ENCODE data around the gene BRD3OS.

The BRD3OS gene

DNA sequence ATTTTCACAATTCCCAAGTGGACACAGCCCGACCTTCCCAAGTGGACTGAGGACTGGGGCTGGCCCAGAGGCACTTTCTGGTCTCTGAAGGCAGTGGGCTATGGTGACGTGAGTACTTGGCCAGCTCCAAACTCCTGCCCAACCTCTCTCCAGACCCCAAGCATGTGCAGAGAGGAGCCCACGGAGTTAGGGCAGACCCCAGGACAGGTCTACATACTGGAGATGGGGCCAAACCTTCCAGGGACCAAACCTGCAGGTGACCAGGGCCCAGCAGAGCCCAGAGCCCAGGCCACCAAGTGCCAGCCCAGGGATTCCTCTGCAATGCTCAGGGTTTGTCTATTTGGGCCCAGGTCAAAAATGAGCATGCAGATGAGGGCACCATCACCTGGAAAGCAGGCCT, 27.2 kb downstream of the BRD3OS start:
- no peak for DNase-seq (ENCODE audit: low read depth)

- DNase-seq (ENCODE audit: low read depth), result no peak
These were observed 27.7 kb downstream of the BRD3OS start for GRCh38 chr9:134052941-134053340.

GRCh38 chr9:134053401-134053871, 28.2 kb downstream of the BRD3OS start:
- DNase-seq (ENCODE audit: low read depth), result no peak

- no peak for DNase-seq (ENCODE audit: low read depth)
These were observed 28.9 kb downstream of the BRD3OS start for GRCh38 chr9:134053941-134054761.

DNA sequence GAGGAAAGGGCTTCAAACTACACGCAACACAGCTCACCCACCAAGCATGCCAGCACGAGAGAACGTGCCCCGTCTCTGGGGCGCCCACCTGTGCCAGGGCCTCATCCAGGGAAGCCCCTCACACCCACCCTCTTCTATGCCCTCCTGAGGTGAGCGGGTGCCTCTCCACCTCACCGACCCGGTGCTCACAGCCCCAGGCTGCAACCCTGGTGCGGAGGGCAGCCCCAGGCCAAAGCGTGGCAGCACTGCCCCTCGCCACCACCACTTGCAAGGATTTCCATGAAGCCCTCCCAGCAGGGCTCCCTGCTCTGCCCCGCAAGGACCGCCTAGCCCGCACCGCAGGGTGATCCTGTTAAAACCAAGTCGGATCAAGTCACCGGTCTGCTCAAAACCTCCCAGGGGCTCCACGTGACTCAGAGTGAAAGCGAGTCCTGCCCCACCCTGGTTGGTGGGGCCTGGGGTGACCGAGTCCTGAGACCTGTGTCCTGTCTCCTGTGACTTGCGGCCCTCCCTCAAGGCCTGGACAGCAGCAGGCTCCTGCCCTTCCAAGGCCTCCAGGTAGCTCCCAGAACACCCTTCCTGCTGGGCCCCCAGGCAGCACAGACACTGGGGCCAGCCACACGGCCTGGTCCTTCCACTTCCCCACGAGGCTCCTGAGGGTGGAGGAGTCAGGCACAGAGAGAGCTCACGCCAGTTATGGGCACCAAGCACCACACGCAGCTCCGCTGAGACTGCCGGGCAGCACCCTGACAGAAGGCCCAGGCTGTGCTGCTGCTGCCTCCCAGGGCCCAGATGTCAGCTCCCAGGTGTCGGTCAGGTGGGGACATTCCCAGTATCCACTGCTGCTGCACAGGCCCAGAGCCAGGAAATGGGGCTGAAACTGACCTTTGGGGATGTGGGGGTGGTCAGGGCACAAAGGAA, 29.9 kb downstream of the BRD3OS start:
- no peak for DNase-seq (ENCODE audit: low read depth)

DNA sequence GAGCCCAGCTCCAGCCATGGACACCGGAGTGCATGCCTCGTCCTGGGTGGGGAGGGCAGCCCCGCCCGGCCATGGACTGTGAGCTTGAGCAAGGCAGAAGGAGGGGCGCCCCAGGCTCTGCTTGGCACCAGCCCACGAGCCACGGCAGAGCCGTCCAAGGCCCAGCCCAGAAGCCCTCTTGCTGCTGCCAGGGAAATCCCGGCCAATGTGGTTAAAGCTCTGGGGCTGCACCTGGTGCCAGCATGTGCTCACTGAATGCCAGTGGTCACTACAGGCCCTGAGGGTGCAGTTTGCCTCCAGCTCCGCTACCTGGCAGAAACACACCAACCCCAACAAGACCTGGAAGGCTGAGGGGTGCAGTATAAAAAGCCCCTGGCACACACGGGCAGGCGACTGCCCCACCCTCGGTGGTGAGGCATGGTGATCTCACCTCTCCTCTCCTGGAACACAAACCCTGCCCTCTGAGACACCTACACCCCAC, 30.7 kb downstream of the BRD3OS start:
- no peak for DNase-seq (ENCODE audit: low read depth)

DNA sequence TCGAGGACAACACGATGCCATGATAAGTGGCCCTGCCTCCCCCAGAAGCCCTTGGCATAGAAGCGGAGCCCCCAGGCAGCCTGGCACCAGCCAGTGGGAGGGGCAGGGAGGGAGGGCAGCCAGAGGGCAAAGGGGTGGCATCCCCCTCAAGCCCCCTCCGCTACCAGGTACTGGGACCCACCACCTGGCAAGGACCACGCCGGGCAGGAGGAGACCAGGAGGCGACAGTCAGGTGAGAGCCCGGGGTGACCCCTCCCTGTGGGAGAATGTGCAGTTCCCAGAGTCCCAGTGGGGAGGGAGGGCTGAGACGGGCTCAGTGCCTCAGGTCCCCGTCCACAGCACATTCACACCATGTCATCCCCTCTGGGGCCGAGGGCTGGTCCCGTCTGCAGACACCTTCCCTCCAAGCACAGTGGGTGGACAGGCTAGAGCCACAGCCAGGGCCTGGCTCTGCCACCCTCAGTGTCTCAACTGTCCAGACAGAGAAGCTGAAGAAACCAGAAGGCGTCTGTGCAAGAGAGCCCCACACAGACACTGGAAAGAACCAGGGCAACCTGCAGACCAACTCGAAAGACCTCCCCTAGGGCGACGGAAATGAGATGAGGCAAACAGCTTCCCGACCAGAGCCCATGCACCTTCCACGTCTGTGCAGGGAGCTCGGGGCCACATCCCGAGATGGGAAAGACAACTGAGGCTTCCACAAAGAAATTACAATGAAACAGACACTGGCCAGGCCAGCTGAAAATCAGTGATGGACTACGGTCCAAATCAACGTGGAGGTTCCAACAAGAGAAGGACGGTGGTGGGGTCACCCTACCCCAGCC, 31.4 kb downstream of the BRD3OS start:
- DNase-seq (ENCODE audit: low read depth), result no peak

- DNase-seq (ENCODE audit: low read depth), result no peak
These were observed 32.0 kb downstream of the BRD3OS start for GRCh38 chr9:134057307-134057657.

DNA sequence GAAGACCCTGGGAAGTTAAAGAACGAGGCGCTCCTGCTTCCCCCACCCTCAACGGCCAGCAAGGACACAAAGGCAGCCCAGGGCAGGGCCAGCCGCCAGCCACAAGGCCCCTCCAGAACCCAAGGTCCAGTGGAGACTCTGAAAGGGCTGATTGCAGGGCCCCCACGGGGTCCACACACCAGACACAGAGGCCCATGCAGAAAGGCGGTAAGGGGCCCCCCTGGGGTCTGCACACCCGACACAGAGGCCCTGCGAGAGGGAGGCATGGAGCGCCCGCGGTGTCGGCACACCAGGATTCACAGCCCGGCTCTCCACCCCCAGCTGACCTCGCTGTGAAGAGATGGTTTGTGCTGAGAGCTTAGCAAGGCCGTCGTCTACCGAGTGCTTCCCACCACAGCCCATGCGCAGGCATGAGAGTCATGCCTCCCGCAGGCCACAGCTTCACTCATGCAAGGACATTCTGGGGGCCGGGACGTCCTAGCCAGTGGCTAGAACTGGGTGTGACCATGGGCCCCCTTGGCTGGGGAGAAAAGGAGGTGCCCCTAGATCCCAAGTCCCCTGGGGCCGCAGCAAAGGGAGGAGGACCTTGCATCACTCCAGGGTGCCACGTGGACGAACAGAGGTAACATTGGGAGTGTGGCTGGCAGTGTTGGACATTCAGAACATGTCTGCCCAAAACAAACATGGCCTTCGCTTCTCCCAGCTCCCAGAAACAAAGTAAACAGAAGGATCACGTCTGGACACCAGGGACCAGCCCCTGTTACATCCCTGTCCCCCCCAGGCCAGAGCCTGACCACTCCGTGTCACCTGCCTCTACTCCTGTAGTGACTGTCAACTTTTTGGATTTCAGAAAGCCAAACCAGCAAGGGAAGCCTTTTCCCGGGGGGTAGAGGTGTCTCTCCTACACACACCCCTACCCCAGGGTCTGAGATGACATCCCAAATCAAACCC, 32.7 kb downstream of the BRD3OS start:
- DNase-seq (ENCODE audit: low read depth), result no peak

DNA sequence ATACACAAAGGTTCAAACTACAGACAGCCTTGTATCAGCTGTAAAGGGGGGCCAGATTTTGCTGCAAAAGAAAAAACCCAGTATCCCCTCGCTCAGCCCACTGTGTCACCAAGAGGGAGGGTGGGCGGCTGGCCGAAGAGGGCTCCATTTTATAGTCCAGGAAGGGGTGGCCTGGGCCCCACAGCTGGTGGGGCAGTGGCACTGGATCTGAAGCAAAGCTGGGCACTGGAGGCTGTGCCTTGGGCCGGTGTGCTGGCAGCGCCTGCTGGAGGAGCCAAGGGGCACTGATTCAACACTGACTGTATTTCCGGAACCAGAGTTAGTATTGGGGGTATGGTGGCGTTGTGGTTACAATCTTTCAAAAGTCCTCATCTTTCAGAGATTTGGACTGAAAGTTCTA, 33.4 kb downstream of the BRD3OS start:
- no peak for DNase-seq (ENCODE audit: low read depth)

- DNase-seq (ENCODE audit: low read depth), result no peak
These were observed 33.9 kb downstream of the BRD3OS start for GRCh38 chr9:134059188-134059641.

DNA sequence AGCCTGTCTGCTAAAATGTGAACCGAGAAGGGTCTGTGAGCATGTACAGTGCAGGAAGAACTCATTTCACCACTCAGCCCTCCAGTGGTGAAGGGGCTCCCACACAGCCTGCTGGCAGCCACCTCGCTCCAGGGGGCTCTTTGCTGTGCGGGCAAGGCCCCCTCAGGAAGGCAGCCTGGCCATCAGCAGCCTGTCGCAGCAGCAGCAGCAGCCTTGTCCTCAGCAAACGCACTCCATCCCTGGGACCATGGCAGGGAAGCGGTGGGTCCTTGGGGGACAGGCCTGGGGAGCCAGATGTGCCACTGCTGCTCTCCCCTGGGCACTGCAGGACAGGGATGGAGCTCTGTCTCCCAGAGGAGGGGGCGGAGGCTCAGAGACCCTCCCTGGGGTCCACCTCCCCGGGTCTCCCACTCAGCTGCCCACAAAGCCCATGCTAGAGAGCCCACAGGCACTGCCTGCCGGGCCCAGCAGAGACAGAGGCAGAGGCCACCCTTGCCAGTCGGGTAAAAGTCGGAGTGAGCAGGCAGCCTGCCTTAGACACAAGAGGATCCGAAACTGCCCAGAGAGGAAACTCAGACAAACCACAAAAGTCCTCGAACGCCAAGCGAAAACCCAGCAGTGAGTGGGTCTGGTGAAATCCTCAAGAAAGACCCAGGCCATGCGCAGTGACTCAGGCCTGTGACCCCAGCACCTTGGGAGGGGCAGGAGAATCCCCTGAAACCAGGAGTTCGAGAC, 34.5 kb downstream of the BRD3OS start:
- DNase-seq (ENCODE audit: low read depth), result no peak

GRCh38 chr9:134060546-134060945, 35.3 kb downstream of the BRD3OS start:
- DNase-seq (ENCODE audit: low read depth), result no peak

- no peak for DNase-seq (ENCODE audit: low read depth)
These were observed 35.9 kb downstream of the BRD3OS start for GRCh38 chr9:134061019-134061687.

DNA sequence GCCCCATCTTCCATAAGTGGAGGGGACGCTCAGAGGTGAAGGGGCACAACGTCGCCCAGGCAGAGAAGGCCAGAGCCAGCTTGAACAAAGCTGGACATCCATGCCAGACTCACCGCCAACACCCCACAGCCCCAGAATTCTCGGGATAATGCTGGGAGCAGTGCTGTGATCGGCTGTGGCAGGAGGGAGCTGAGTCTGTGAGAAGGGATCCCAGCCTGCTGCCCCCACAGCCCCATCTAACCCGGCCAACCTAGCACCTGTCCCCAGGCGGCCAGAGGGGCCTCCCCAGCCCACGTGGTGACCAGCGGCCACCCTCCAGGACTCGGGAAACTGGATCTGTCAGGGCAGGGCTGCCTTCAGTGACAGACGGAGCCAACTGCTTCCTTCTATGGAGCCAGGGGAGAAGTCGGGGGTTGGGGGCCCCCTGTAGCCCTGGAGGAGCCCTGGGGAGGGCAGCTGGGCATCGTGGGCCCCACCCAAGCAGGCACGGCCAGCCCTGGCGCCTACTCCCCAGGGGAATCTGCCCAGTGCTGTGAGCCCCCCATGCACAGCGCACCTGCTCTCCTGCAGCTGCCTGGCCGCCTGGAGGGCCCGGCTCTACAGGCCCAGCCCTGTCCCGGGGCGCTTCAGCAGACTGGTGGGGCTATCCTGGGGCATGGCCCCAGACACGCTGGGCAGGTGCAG, 36.5 kb downstream of the BRD3OS start:
- no peak for DNase-seq (ENCODE audit: low read depth)

DNA sequence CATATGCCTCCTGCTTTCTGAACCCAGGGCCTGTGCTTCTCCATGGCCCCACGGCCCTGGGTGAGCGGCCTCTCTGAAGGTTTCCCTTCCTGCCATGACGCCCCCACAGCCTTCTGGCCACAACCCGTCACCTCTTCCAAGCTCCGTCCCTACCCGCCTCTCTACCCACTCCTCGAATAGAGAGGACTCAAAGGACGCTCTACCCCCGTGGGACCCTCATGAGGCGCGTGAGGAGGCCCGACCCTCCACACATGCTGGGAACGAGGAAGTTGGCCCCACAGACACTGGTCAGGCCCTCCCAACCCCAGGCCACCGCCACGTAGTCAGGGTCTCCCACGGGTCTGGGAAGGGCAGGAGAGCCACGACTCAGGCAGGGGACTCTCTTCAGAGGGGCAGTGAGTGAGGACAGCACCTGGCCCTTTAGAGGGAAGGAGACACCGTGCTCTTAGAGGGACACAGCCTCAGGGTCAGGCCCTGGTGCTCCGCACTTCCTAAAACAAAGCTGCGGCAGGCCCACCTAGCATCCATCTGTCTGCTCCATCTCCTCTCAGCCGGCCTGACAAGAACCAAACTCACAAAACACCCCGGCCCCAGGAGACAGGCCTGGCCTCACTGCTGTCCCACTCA, 37.3 kb downstream of the BRD3OS start:
- no peak for DNase-seq (ENCODE audit: low read depth)

- DNase-seq (ENCODE audit: low read depth), result no peak
These were observed 37.8 kb downstream of the BRD3OS start for GRCh38 chr9:134063088-134063570.
